HPDE6-E6E7 (cell line): Measurements from ENCODE around the gene SCP2.
"Not testable (repeated sequence)": the region's sequence is repeated elsewhere in the genome, so short reads cannot be mapped to it uniquely, and the experiment has no call there.

Source experiments
- DNase-seq: peaks from one replicate; pipeline ENCODE4 v3.0.0; 2011; ENCODE audit warnings: missing footprints; ENCODE audit errors: extremely low spot score

Gene SCP2

GRCh38 chr1:52917156-52917555, 9.9 kb upstream of the SCP2 start:
- DNase-seq, result no peak

- no peak for DNase-seq
Observed at GRCh38 chr1:52917581-52917980, 9.5 kb upstream of the SCP2 start.

GRCh38 chr1:52918201-52918600, 8.9 kb upstream of the SCP2 start:
- DNase-seq, result no peak

GRCh38 chr1:52919051-52919722, 7.9 kb upstream of the SCP2 start:
- DNase-seq, result no peak

GRCh38 chr1:52919723-52920483, 7.2 kb upstream of the SCP2 start:
- DNase-seq, result no peak

GRCh38 chr1:52920791-52921291, 6.2 kb upstream of the SCP2 start:
- DNase-seq, result no peak

GRCh38 chr1:52925571-52926005, 1.5 kb upstream of the SCP2 start:
- DNase-seq, result no peak

- DNase-seq, result no peak
Observed at GRCh38 chr1:52926864-52927211, 238 bp upstream of the SCP2 start.

- no peak for DNase-seq
Observed at GRCh38 chr1:52928015-52928404, 934 bp downstream of the SCP2 start.

- DNase-seq, result no peak
Observed at GRCh38 chr1:52929019-52929418, 1.9 kb downstream of the SCP2 start.

GRCh38 chr1:52937433-52938182, 10.5 kb downstream of the SCP2 start:
- no peak for DNase-seq

- DNase-seq, result no peak
Observed at GRCh38 chr1:52938183-52938451, 11.0 kb downstream of the SCP2 start.

GRCh38 chr1:52943876-52944416, 16.9 kb downstream of the SCP2 start:
- no peak for DNase-seq

GRCh38 chr1:52944566-52944965, 17.5 kb downstream of the SCP2 start:
- no peak for DNase-seq

GRCh38 chr1:52947490-52947889, 20.4 kb downstream of the SCP2 start:
- DNase-seq, result no peak

- not testable (repeated sequence) for DNase-seq
Observed at GRCh38 chr1:52949602-52950001, 22.5 kb downstream of the SCP2 start.

- no peak for DNase-seq
Observed at GRCh38 chr1:52952112-52952511, 25.0 kb downstream of the SCP2 start.

GRCh38 chr1:52955129-52955970, 28.3 kb downstream of the SCP2 start:
- DNase-seq, result no peak

- no peak for DNase-seq
Observed at GRCh38 chr1:52963101-52963500, 36.0 kb downstream of the SCP2 start.

- no peak for DNase-seq
Observed at GRCh38 chr1:52967666-52968065, 40.6 kb downstream of the SCP2 start.

- DNase-seq, result not testable (repeated sequence)
Observed at GRCh38 chr1:52969234-52969633, 42.2 kb downstream of the SCP2 start.

- DNase-seq, result no peak
Observed at GRCh38 chr1:52970149-52970548, 43.1 kb downstream of the SCP2 start.
